ENCODE data around the gene HMOX2.

The HMOX2 gene

GRCh38 chr16:4500272-4500671 is 24.1 kb downstream of the HMOX2 start:
- H3K4me2 ChIP-seq (ENCODE audit: low read length) = no peak overlapping the region
- peaks cover 6% of the 10 kb centered on the region for H3K4me1 ChIP-seq (ENCODE audit: low read length)
- TF ChIP-seq CTCF (IDR thresholded peaks at IDR 0.05; ENCODE audit: low read depth, low read length) = no peak
- no peak for TF ChIP-seq EZH2phosphoT487 (IDR thresholded peaks at IDR 0.05; ENCODE audit: low read depth)
- H3K27ac ChIP-seq (ENCODE audit: low read length) = no peak overlapping the region
- H4K20me1 ChIP-seq (ENCODE audit: insufficient read depth, low read length) = peaks cover 16% of the 10 kb centered on the region; the same call in 1 of the 2 replicates
- H3K9me3 ChIP-seq (ENCODE audit: insufficient read depth, low read length) = no peaks in the 10 kb centered on the region
- H3K79me2 ChIP-seq (ENCODE audit: low read length) = peaks cover 36% of the 10 kb centered on the region
- H3K36me3 ChIP-seq (replicated peaks; ENCODE audit: low read depth, low read length) = peaks cover 9% of the 10 kb centered on the region
- no peak overlapping the region for H2AFZ ChIP-seq (ENCODE audit: low read depth, low read length)
- H3K9ac ChIP-seq (ENCODE audit: low read length) = no peak overlapping the region
- no peak overlapping the region for H3K4me3 ChIP-seq (ENCODE audit: low read length)
- H3K27me3 ChIP-seq (ENCODE audit: low read depth, low read length) = no peaks in the 10 kb centered on the region

GRCh38 chr16:4501071-4501478 is 24.9 kb downstream of the HMOX2 start:
- Histone ChIP-seq H3K4me2 (ENCODE audit: low read length) (no peak overlapping the region), H4K20me1 (ENCODE audit: insufficient read depth, low read length) (peaks cover 16% of the 10 kb centered on the region; the same call in 1 of the 2 replicates), H3K9me3 (ENCODE audit: insufficient read depth, low read length) (no peaks in the 10 kb centered on the region), H3K36me3 (replicated peaks; ENCODE audit: low read depth, low read length) (peaks cover 10% of the 10 kb centered on the region), H3K27me3 (ENCODE audit: low read depth, low read length) (no peaks in the 10 kb centered on the region), H3K79me2 (ENCODE audit: low read length) (peaks cover 34% of the 10 kb centered on the region), H3K27ac (ENCODE audit: low read length) (no peak overlapping the region), H3K4me3 (ENCODE audit: low read length) (no peak overlapping the region), H3K9ac (ENCODE audit: low read length) (no peak overlapping the region), H3K4me1 (ENCODE audit: low read length) (peaks cover 14% of the 10 kb centered on the region), H2AFZ (ENCODE audit: low read depth, low read length) (no peak overlapping the region)
- TF ChIP-seq EZH2phosphoT487 (IDR thresholded peaks at IDR 0.05; ENCODE audit: low read depth) (no peak), CTCF (IDR thresholded peaks at IDR 0.05; ENCODE audit: low read depth, low read length) (no peak)

- Histone ChIP-seq H3K9me3 (ENCODE audit: insufficient read depth, low read length) (no peaks in the 10 kb centered on the region), H3K4me1 (ENCODE audit: low read length) (peaks cover 21% of the 10 kb centered on the region), H3K36me3 (replicated peaks; ENCODE audit: low read depth, low read length) (peaks cover 29% of the 10 kb centered on the region), H3K27ac (ENCODE audit: low read length) (peak overlapping the region; percentile 83), H3K9ac (ENCODE audit: low read length) (peak overlapping the region; percentile 51), H3K4me2 (ENCODE audit: low read length) (peak overlapping the region; percentile 82), H3K4me3 (ENCODE audit: low read length) (peak overlapping the region; percentile 61), H2AFZ (ENCODE audit: low read depth, low read length) (no peak overlapping the region), H3K79me2 (ENCODE audit: low read length) (peaks cover 17% of the 10 kb centered on the region), H3K27me3 (ENCODE audit: low read depth, low read length) (no peaks in the 10 kb centered on the region), H4K20me1 (ENCODE audit: insufficient read depth, low read length) (peaks cover 11% of the 10 kb centered on the region; the same call in 1 of the 2 replicates)
- no peak for TF ChIP-seq CTCF (IDR thresholded peaks at IDR 0.05; ENCODE audit: low read depth, low read length)
- TF ChIP-seq EZH2phosphoT487 (IDR thresholded peaks at IDR 0.05; ENCODE audit: low read depth) = no peak
Observed at GRCh38 chr16:4505356-4506147, 29.4 kb downstream of the HMOX2 start.

- peaks cover 11% of the 10 kb centered on the region; the same call in 1 of the 2 replicates for H4K20me1 ChIP-seq (ENCODE audit: insufficient read depth, low read length)
- no peak overlapping the region for H2AFZ ChIP-seq (ENCODE audit: low read depth, low read length)
- H3K4me3 ChIP-seq (ENCODE audit: low read length) = no peak overlapping the region
- peaks cover 9% of the 10 kb centered on the region for H3K79me2 ChIP-seq (ENCODE audit: low read length)
- H3K27me3 ChIP-seq (ENCODE audit: low read depth, low read length) = no peaks in the 10 kb centered on the region
- TF ChIP-seq CTCF (IDR thresholded peaks at IDR 0.05; ENCODE audit: low read depth, low read length) (peak; percentile 91), EZH2phosphoT487 (IDR thresholded peaks at IDR 0.05; ENCODE audit: low read depth) (no peak)
- no peak overlapping the region for H3K9ac ChIP-seq (ENCODE audit: low read length)
- no peaks in the 10 kb centered on the region for H3K9me3 ChIP-seq (ENCODE audit: insufficient read depth, low read length)
- H3K4me2 ChIP-seq (ENCODE audit: low read length) = 0 out of 2 replicates have a peak overlapping the region, but pooled peaks have one; percentile 82
- peaks cover 30% of the 10 kb centered on the region for H3K36me3 ChIP-seq (replicated peaks; ENCODE audit: low read depth, low read length)
- H3K4me1 ChIP-seq (ENCODE audit: low read length) = peaks cover 21% of the 10 kb centered on the region
- H3K27ac ChIP-seq (ENCODE audit: low read length) = no peak overlapping the region
Observed at GRCh38 chr16:4506450-4506849, 30.3 kb downstream of the HMOX2 start.

Data from OCI-LY3 (cell line).